HEK293 (cell line): ENCODE measurements around the gene PTGES2.

Source experiments
- ZNF530 ChIP-seq: fragments of 450-650 bp; formaldehyde crosslinking; IDR thresholded peaks from 2 replicates; pipeline ENCODE4 v1.5.1; 2016; ENCODE audit warnings: low read depth, missing biosample characterization, missing genetic modification characterization
- TF ChIP-seq, protein P1 (sequence below): fragments of 450-650 bp; formaldehyde crosslinking; IDR thresholded peaks from 2 replicates; pipeline ENCODE4 v1.5.1; 2016; ENCODE audit warnings: missing biosample characterization, missing genetic modification characterization

DNA sequence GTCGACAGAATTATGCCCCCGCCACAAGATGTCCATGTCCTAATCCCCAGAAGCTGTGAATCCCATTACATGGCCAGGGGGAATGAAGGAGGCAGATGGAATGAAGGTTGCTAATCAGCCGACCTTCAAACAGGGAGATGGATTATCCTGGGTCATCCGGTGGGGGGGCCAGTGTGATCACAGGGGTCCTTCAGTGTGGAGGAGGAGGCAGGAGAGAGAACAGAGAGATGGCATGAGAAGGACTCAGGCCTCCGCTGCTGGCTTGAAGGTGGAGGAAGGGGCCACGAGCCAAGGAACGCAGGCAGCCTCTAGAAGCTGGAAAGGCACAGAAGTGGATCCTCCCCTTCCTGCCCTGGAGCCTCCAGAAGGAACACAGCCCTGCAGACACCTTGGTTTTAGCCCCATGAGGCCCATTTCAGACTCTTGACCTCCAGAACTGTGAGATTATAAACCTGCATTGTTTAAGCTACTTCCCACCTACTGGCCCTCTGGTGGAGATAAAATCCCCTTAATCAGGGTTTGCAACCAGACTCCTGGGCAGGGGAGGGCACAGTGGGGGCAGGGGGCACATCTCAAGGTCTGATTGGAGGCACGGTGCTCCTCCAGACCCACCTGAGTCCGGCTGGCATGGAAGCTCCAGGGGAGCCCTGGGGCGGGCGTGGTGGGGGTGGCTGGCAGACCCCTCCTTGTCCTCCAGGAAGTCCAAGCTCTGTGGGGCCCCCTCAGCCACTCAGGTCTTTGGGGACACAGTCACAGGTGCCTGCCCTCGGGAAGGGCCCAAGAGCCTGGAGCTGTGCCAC lies 13.8 kb downstream of the PTGES2 start:
- TF ChIP-seq, protein P1, sequence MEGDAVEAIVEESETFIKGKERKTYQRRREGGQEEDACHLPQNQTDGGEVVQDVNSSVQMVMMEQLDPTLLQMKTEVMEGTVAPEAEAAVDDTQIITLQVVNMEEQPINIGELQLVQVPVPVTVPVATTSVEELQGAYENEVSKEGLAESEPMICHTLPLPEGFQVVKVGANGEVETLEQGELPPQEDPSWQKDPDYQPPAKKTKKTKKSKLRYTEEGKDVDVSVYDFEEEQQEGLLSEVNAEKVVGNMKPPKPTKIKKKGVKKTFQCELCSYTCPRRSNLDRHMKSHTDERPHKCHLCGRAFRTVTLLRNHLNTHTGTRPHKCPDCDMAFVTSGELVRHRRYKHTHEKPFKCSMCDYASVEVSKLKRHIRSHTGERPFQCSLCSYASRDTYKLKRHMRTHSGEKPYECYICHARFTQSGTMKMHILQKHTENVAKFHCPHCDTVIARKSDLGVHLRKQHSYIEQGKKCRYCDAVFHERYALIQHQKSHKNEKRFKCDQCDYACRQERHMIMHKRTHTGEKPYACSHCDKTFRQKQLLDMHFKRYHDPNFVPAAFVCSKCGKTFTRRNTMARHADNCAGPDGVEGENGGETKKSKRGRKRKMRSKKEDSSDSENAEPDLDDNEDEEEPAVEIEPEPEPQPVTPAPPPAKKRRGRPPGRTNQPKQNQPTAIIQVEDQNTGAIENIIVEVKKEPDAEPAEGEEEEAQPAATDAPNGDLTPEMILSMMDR: no peak
- no peak for TF ChIP-seq ZNF530 (tag by site-specific recombination)
